Adrenal gland (tissue), 5 donors: ENCODE results near the gene PTH2R.
"Not testable (repeated sequence)": the region's sequence is repeated elsewhere in the genome, so short reads cannot be mapped to it uniquely, and the experiment has no call there.

Source experiments
- CTCF ChIP-seq, 6 experiments: fragments of 450-650 bp in 4 of 6; fragments of 200-600 bp in 2 of 6; sonication (generic) in 1 of 6; IDR thresholded peaks; 1 replicate in 5 of 6; 2 replicates in 1 of 6; pipeline versions ENCODE4 v1.5.1 to v1.8.0; 2016 to 2021; ENCODE audit warnings: antibody characterized with exemption in 6 of 6, mild to moderate bottlenecking in 2 of 6, moderate library complexity in 1 of 6
- POLR2A ChIP-seq, 2 donors: fragments of 450-650 bp; IDR thresholded peaks; one replicate each; pipeline ENCODE4 v1.6.1; 2017; ENCODE audit warnings: antibody characterized with exemption in 2 of 2, mild to moderate bottlenecking in 2 of 2, moderate library complexity in 1 of 2
- donor health status: DM: no; HTN: no; CAD: no.

- not testable (repeated sequence) for TF ChIP-seq CTCF, POLR2A (IDR thresholded peaks at IDR 0.05)
These were observed 75.4 kb downstream of the PTH2R start for GRCh38 chr2:208481945-208482344.
